Right cardiac atrium (tissue), 5 donors: ENCODE measurements around the gene CHCHD6. TPM values are rescaled to one million over a fixed set of nuclear protein-coding genes. Genes with fewer than 3 reads are reported as not detected.

Experiments
- ATAC-seq, 2 donors: fragments of 200-7000 bp; cut with Tn5 transposase; one replicate each; pipeline versions ENCODE4 v1.8.0 to v1.9.1; 2020; ENCODE audit warnings: moderate library complexity in 2 of 2, mild to moderate bottlenecking in 1 of 2
- DNase-seq, 3 donors: peaks; one replicate each; pipeline ENCODE4 v3.0.0-alpha.2; 2020
- H3K27ac ChIP-seq: one replicate; pipeline ENCODE4 v1.5.1; 2013; ENCODE audit warnings: mild to moderate bottlenecking, low read length, control low read depth, moderate library complexity
- H3K27me3 ChIP-seq: one replicate; pipeline ENCODE4 v1.6.1; 2013; ENCODE audit not compliant: control insufficient read depth, insufficient read depth
- H3K4me1 ChIP-seq: one replicate; pipeline ENCODE4 v1.6.1; 2013; ENCODE audit warnings: low read length; ENCODE audit not compliant: control insufficient read depth, insufficient read depth
- H3K4me3 ChIP-seq: one replicate; pipeline ENCODE4 v1.5.1; 2013; ENCODE audit warnings: low read length, control low read depth
- H3K9me3 ChIP-seq: one replicate; pipeline ENCODE4 v1.6.1; 2013; ENCODE audit warnings: low read length; ENCODE audit not compliant: control insufficient read depth
- WGBS: extraction: QIAGEN DNeasy Blood & Tissue Kit; methylation state at CpG from one replicate; pipeline ENCODE4 v1.1.7; 2013; 5-methylcytosine and 5-hydroxymethylcytosine counted together
- intact Hi-C, 4 donors: fragments of 100-400 bp; cut with DNase I; formaldehyde crosslinking; loops; one replicate each; pipeline versions ENCODE4 v1.11.0 to v1.14.0; 2022 to 2023
- polyA plus RNA-seq: library from polyadenylated mRNA; stranded (reverse); fragments of 200-250 nt; gene quantifications from one replicate; pipeline ENCODE4 v1.2.3, GENCODE V29; 2013
- total RNA-seq, 4 donors: library from RNA; stranded (reverse); fragmentation: NEBNext Ultra II Directional; extraction: Animal tissue kit (Norgen Biotek cat#: 25700); gene quantifications; one replicate each; pipeline ENCODE4 v1.2.1, GENCODE V29; 2021
- donor health status: healthy with polysubstance abuse.
- donor health status: DM: no; HTN: yes; CAD: no.
- donor health status: DM: no; HTN: no; CAD: no.
- donor health status: DM: no; HTN: yes; CAD: no; lungs with severe emphysema.
- donor health status: DM: yes; HTN: yes; CAD: no.

The CHCHD6 gene
- total and polyA plus RNA-seq, 5 donors = 7.1 to 10.5 (median 9.3) TPM

GRCh38 chr3:126938520-126939337 is 234.7 kb downstream of the CHCHD6 start:
- Histone ChIP-seq H3K9me3 (no peaks in the 10 kb centered on the region), H3K27me3 (no peaks in the 10 kb centered on the region), H3K27ac (no peak overlapping the region), H3K4me3 (no peak overlapping the region), H3K4me1 (peaks cover 10% of the 10 kb centered on the region)
- peak; percentile 15 to 34 for ATAC-seq
- intact Hi-C loops = no loop called here
- DNase-seq = no peak
- whole genome bisulfite sequencing = 69% methylated on average over 8 of the region's 8 CpGs

GRCh38 chr3:126939338-126939718 is 235.3 kb downstream of the CHCHD6 start:
- no peak overlapping the region for H3K4me3 ChIP-seq
- WGBS = 35% methylated on average over 4 of the region's 4 CpGs
- H3K9me3 ChIP-seq = no peaks in the 10 kb centered on the region
- intact Hi-C loops = no loop called here
- H3K27me3 ChIP-seq = no peaks in the 10 kb centered on the region
- H3K27ac ChIP-seq = no peak overlapping the region
- ATAC-seq (peak; percentile 37 to 42), DNase-seq (no peak)
- peaks cover 10% of the 10 kb centered on the region for H3K4me1 ChIP-seq

GRCh38 chr3:126939733-126940132 is 235.7 kb downstream of the CHCHD6 start:
- DNase-seq (no peak), ATAC-seq (no peak)
- intact Hi-C loops = no loop called here
- no peak overlapping the region for H3K4me3 ChIP-seq
- H3K27ac ChIP-seq = no peak overlapping the region
- no peaks in the 10 kb centered on the region for H3K27me3 ChIP-seq
- no peaks in the 10 kb centered on the region for H3K9me3 ChIP-seq
- peaks cover 10% of the 10 kb centered on the region for H3K4me1 ChIP-seq
- 71% methylated on average over 3 of the region's 3 CpGs for WGBS

GRCh38 chr3:126941721-126942270 is 237.8 kb downstream of the CHCHD6 start:
- intact Hi-C loops = no loop called here
- ATAC-seq = no peak
- no peak overlapping the region for H3K4me3 ChIP-seq
- no peaks in the 10 kb centered on the region for H3K9me3 ChIP-seq
- peaks cover 10% of the 10 kb centered on the region for H3K4me1 ChIP-seq
- no peaks in the 10 kb centered on the region for H3K27me3 ChIP-seq
- DNase-seq = no peak
- 92% methylated on average over 5 of the region's 5 CpGs for WGBS
- H3K27ac ChIP-seq = no peak overlapping the region

GRCh38 chr3:126944089-126944965 is 240.3 kb downstream of the CHCHD6 start:
- intact Hi-C loops = no loop called here
- H3K9me3 ChIP-seq = no peaks in the 10 kb centered on the region
- no peak for ATAC-seq
- H3K27ac ChIP-seq = no peak overlapping the region
- H3K4me1 ChIP-seq = no peaks in the 10 kb centered on the region
- DNase-seq = no peak
- no peaks in the 10 kb centered on the region for H3K27me3 ChIP-seq
- WGBS = 94% methylated on average over 12 of the region's 12 CpGs
- no peak overlapping the region for H3K4me3 ChIP-seq

GRCh38 chr3:126945171-126945721 is 241.2 kb downstream of the CHCHD6 start:
- 90% methylated on average over 17 of the region's 17 CpGs for WGBS

GRCh38 chr3:126945891-126946290 is 241.9 kb downstream of the CHCHD6 start:
- Histone ChIP-seq H3K4me3 (no peak overlapping the region), H3K9me3 (no peaks in the 10 kb centered on the region), H3K4me1 (no peaks in the 10 kb centered on the region), H3K27ac (no peak overlapping the region), H3K27me3 (no peaks in the 10 kb centered on the region)
- intact Hi-C loops = no loop called here
- no peak for ATAC-seq
- no peak for DNase-seq
- 97% methylated on average over 9 of the region's 9 CpGs for WGBS

More at GRCh38 chr3:126945171-126945721, 241.2 kb downstream of the CHCHD6 start:
- Histone ChIP-seq H3K4me3 (no peak overlapping the region), H3K27me3 (no peaks in the 10 kb centered on the region), H3K27ac (no peak overlapping the region), H3K9me3 (no peaks in the 10 kb centered on the region), H3K4me1 (no peaks in the 10 kb centered on the region)
- intact Hi-C loops = no loop called here
- ATAC-seq (no peak), DNase-seq (no peak)

GRCh38 chr3:126946405-126946804 is 242.4 kb downstream of the CHCHD6 start:
- 92% methylated on average over 11 of the region's 11 CpGs for WGBS
- no peak overlapping the region for H3K4me3 ChIP-seq
- DNase-seq (no peak), ATAC-seq (no peak)
- no peaks in the 10 kb centered on the region for H3K27me3 ChIP-seq
- no peaks in the 10 kb centered on the region for H3K4me1 ChIP-seq
- no peaks in the 10 kb centered on the region for H3K9me3 ChIP-seq
- intact Hi-C loops = no loop called here
- H3K27ac ChIP-seq = no peak overlapping the region

GRCh38 chr3:126947429-126947828 is 243.4 kb downstream of the CHCHD6 start:
- Histone ChIP-seq H3K9me3 (no peaks in the 10 kb centered on the region), H3K4me3 (no peak overlapping the region), H3K27me3 (no peaks in the 10 kb centered on the region), H3K27ac (no peak overlapping the region), H3K4me1 (no peaks in the 10 kb centered on the region)
- intact Hi-C loops = no loop called here
- no peak for ATAC-seq
- DNase-seq = no peak
- WGBS = 81% methylated on average over 8 of the region's 8 CpGs

GRCh38 chr3:126948980-126949535 is 245.0 kb downstream of the CHCHD6 start:
- 65% methylated on average over 14 of the region's 14 CpGs for WGBS
- intact Hi-C loops = no loop called here
- ATAC-seq (peak; percentile 68 to 79), DNase-seq (no peak)
- H3K4me1 ChIP-seq = no peaks in the 10 kb centered on the region
- H3K27ac ChIP-seq = no peak overlapping the region
- H3K4me3 ChIP-seq = no peak overlapping the region
- H3K27me3 ChIP-seq = no peaks in the 10 kb centered on the region
- no peaks in the 10 kb centered on the region for H3K9me3 ChIP-seq
